IMR-90 (cell line): ENCODE measurements around the gene DENND1B.

ENCODE experiments used
- BHLHE40 ChIP-seq: fragments of 150-350 bp; IDR thresholded peaks from 2 replicates; pipeline ENCODE4 v1.6.1; 2016; ENCODE audit warnings: mild to moderate bottlenecking, low read depth, low read length
- CEBPB ChIP-seq: IDR thresholded peaks from 2 replicates; pipeline ENCODE4 v1.6.1; 2012; ENCODE audit warnings: low read depth, low read length, improper control_type of control experiment
- CHD1 ChIP-seq: IDR thresholded peaks from 2 replicates; pipeline ENCODE4 v1.6.1; 2012; ENCODE audit warnings: low read depth, low read length, improper control_type of control experiment
- CTCF ChIP-seq: conservative IDR thresholded peaks from 2 replicates; pipeline ENCODE4 v1.5.1; 2012; ENCODE audit warnings: mild to moderate bottlenecking, low read depth, low read length, improper control_type of control experiment
- FOS ChIP-seq: fragments of 150-350 bp; IDR thresholded peaks from 2 replicates; pipeline ENCODE4 v1.6.1; 2016; ENCODE audit warnings: low read depth, low read length
- MAZ ChIP-seq: IDR thresholded peaks from 2 replicates; pipeline ENCODE4 v1.6.1; 2012; ENCODE audit warnings: low read depth, mild to moderate bottlenecking, low read length, improper control_type of control experiment, moderate library complexity, borderline replicate concordance
- MXI1 ChIP-seq: IDR thresholded peaks from 2 replicates; pipeline ENCODE4 v1.6.1; 2012; ENCODE audit warnings: low read depth, mild to moderate bottlenecking, low read length, moderate library complexity, borderline replicate concordance
- NFE2L2 ChIP-seq: fragments of 150-350 bp; IDR thresholded peaks from 2 replicates; pipeline ENCODE4 v1.6.1; 2016; ENCODE audit warnings: low read depth, mild to moderate bottlenecking, low read length
- POLR2A ChIP-seq: IDR thresholded peaks from 2 replicates; pipeline ENCODE4 v1.6.1; 2012; ENCODE audit warnings: mild to moderate bottlenecking, low read depth, low read length
- RAD21 ChIP-seq: IDR thresholded peaks from 2 replicates; pipeline ENCODE4 v1.6.1; 2012; ENCODE audit warnings: low read length, improper control_type of control experiment
- RFX5 ChIP-seq: IDR thresholded peaks from 2 replicates; pipeline ENCODE4 v1.8.0; 2012; ENCODE audit warnings: low read depth, mild to moderate bottlenecking, low read length, moderate library complexity
- SMC3 ChIP-seq: fragments of 150-350 bp; IDR thresholded peaks from 2 replicates; pipeline ENCODE4 v1.6.1; 2016; ENCODE audit warnings: low read depth, mild to moderate bottlenecking, antibody characterized with exemption, low read length, moderate library complexity
- TF ChIP-seq, protein P1 (sequence below): fragments of 150-350 bp; IDR thresholded peaks from 2 replicates; pipeline ENCODE4 v1.6.1; 2017; ENCODE audit warnings: mild to moderate bottlenecking, antibody characterized with exemption, low read length, low read depth
- TF ChIP-seq, protein P2 (sequence below): fragments of 150-350 bp; IDR thresholded peaks from 2 replicates; pipeline ENCODE4 v1.6.1; 2016; ENCODE audit warnings: low read depth, mild to moderate bottlenecking, low read length, moderate library complexity, borderline replicate concordance

DNA sequence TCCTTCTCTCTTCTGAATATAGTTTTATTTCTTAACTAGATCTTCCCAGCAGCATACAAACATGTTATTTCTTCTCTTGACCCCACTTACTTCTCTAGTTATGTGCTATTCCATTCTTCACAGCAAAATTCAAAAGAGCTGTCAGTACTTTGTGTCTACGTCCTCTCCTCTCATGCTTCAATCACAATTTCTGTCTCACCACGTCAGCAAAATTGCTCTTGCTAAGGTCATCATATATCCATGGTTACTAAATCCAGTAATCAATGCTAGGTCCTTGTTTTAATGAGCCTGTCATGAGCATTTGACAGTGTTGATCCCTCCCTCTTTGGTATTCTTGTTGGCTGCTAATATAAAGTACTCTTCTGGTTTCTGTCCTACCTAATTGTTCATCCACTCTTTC, 214.2 kb downstream of the DENND1B start:
- TF ChIP-seq CTCF: no peak
- no peak for TF ChIP-seq POLR2A
- TF ChIP-seq, protein P1, sequence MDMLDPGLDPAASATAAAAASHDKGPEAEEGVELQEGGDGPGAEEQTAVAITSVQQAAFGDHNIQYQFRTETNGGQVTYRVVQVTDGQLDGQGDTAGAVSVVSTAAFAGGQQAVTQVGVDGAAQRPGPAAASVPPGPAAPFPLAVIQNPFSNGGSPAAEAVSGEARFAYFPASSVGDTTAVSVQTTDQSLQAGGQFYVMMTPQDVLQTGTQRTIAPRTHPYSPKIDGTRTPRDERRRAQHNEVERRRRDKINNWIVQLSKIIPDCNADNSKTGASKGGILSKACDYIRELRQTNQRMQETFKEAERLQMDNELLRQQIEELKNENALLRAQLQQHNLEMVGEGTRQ: no peak
- no peak for TF ChIP-seq BHLHE40
- TF ChIP-seq SMC3: no peak
- no peak for TF ChIP-seq CEBPB
- TF ChIP-seq RAD21: no peak
- no peak for TF ChIP-seq NFE2L2
- TF ChIP-seq, protein P2, sequence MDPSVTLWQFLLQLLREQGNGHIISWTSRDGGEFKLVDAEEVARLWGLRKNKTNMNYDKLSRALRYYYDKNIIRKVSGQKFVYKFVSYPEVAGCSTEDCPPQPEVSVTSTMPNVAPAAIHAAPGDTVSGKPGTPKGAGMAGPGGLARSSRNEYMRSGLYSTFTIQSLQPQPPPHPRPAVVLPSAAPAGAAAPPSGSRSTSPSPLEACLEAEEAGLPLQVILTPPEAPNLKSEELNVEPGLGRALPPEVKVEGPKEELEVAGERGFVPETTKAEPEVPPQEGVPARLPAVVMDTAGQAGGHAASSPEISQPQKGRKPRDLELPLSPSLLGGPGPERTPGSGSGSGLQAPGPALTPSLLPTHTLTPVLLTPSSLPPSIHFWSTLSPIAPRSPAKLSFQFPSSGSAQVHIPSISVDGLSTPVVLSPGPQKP: no peak
- no peak for TF ChIP-seq FOS
- no peak for TF ChIP-seq MAZ
- no peak for TF ChIP-seq CHD1
- TF ChIP-seq RFX5: no peak
- TF ChIP-seq MXI1: no peak
